ENCODE data around the gene PDIA5. TPM values are rescaled to one million over a fixed set of nuclear protein-coding genes. Genes with fewer than 3 reads are reported as not detected.

The PDIA5 gene
- total and polyA plus RNA-seq, 2 of the 4 experiments (the other 2 are of a cell fraction) = 19.4 to 42.0 TPM

GRCh38 chr3:123165163-123165562 is 98.3 kb downstream of the PDIA5 start:
- Histone ChIP-seq H3K79me1 (ENCODE audit: low read depth in 1 of 2, low read length in 2 of 2) (no peaks in the 10 kb centered on the region), H2AK5ac (ENCODE audit: low read depth, low read length) (no peak overlapping the region), H2AFZ (replicated peaks; ENCODE audit: low read length, poor library complexity) (no peak overlapping the region), H3K4me2 (ENCODE audit: low read depth, low read length) (no peak overlapping the region), H4K8ac (ENCODE audit: low read depth in 2 of 2, low read length in 2 of 2) (no peak overlapping the region), H3K9me3 (ENCODE audit: control insufficient read depth, insufficient read depth, low read length) (no peaks in the 10 kb centered on the region), H3K4me1 (ENCODE audit: control insufficient read depth, insufficient read depth, low read length) (peaks cover 5% of the 10 kb centered on the region; the same call in 1 of the 2 replicates), H4K91ac (ENCODE audit: insufficient read depth, low read depth, low read length) (no peak overlapping the region), H3K36me3 (ENCODE audit: control insufficient read depth, insufficient read depth, low read length) (peaks cover 31% of the 10 kb centered on the region), H3K14ac (replicated peaks; ENCODE audit: low read depth, low read length) (no peak overlapping the region), H3K27me3 (ENCODE audit: control insufficient read depth, insufficient read depth, low read length) (no peaks in the 10 kb centered on the region), H2BK20ac (ENCODE audit: low read depth, low read length) (no peak overlapping the region), H3K4me3 (ENCODE audit: insufficient read depth, low read depth, low read length) (no peak overlapping the region), H2BK5ac (ENCODE audit: low read depth, low read length, poor library complexity, severe bottlenecking) (no peak overlapping the region), H3K4ac (ENCODE audit: low read depth, low read length) (no peak overlapping the region), H3K18ac (ENCODE audit: low read depth, low read length) (no peak overlapping the region), H2BK120ac (ENCODE audit: low read depth, low read length) (no peak overlapping the region), H3K9me1 (ENCODE audit: insufficient read depth, low read length) (peaks cover 15% of the 10 kb centered on the region; the same call in 1 of the 2 replicates), H3K9ac (ENCODE audit: low read depth, low read length) (no peak overlapping the region), H2BK15ac (ENCODE audit: low read depth, low read length) (no peak overlapping the region), H3K23ac (ENCODE audit: low read depth, low read length) (no peak overlapping the region), H3K27ac (ENCODE audit: insufficient read depth, low read length) (no peak overlapping the region), H4K20me1 (ENCODE audit: insufficient read depth, low read length) (no peaks in the 10 kb centered on the region), H3K56ac (ENCODE audit: extremely low read depth, insufficient read depth, low read length) (no peak overlapping the region), H2AK9ac (replicated peaks; ENCODE audit: low read depth, low read length, poor library complexity) (no peak overlapping the region), H4K5ac (ENCODE audit: low read depth, low read length) (no peak overlapping the region)
- TF ChIP-seq RAD21 (IDR thresholded peaks at IDR 0.05; ENCODE audit: low read length) (no peak), MAZ (IDR thresholded peaks at IDR 0.05; ENCODE audit: borderline replicate concordance, low read depth, low read length) (no peak), BHLHE40 (IDR thresholded peaks at IDR 0.05; ENCODE audit: low read depth, low read length) (no peak), NFE2L2 (IDR thresholded peaks at IDR 0.05; ENCODE audit: low read depth, low read length) (no peak), SMC3 (IDR thresholded peaks at IDR 0.05; ENCODE audit: low read depth, low read length) (no peak), CTCF (conservative IDR thresholded peaks at IDR 0.05; ENCODE audit: low read depth, low read length) (no peak), RCOR1 (IDR thresholded peaks at IDR 0.05; ENCODE audit: insufficient replicate concordance, low read length) (no peak), POLR2A (IDR thresholded peaks at IDR 0.05; ENCODE audit: low read depth, low read length) (no peak), USF2 (IDR thresholded peaks at IDR 0.05; ENCODE audit: low read depth, low read length) (no peak), RFX5 (IDR thresholded peaks at IDR 0.05; ENCODE audit: low read depth, low read length) (no peak), CHD1 (IDR thresholded peaks at IDR 0.05; ENCODE audit: low read depth, low read length) (no peak), MXI1 (IDR thresholded peaks at IDR 0.05; ENCODE audit: borderline replicate concordance, low read depth, low read length) (no peak), CEBPB (IDR thresholded peaks at IDR 0.05; ENCODE audit: low read depth, low read length) (no peak), FOS (IDR thresholded peaks at IDR 0.05; ENCODE audit: low read depth, low read length) (no peak)
- WGBS, 2 experiments (ENCODE audit: extremely low coverage in 2 of 2, insufficient read length in 1 of 2) = no CpG with 5 or more reads among the region's 1 CpG
- ChIA-PET CTCF (no interaction called here), POLR2A (ENCODE audit: unreplicated experiment) (no interaction called here)
- dilution Hi-C loops (cut with HindIII; ENCODE audit: low sequenced_read_pairs, unreplicated experiment) (no loop called here), in situ Hi-C loops (cut with MboI; ENCODE audit: low sequenced_read_pairs) (no loop called here), intact Hi-C loops (cut with micrococcal nuclease) (no loop called here)
- ATAC-seq (ENCODE audit: low read depth) (no peak), DNase-seq (no peak)
- no TSS peak for BruUV-seq (replicated peaks)
